Measurements from ENCODE around the gene GAN.
A peak's percentile ranks its signal among the peaks of the same experiment; 100 is the strongest.
"Not testable (repeated sequence)": the region's sequence is repeated elsewhere in the genome, so short reads cannot be mapped to it uniquely, and the experiment has no call there.

Gene GAN

DNA sequence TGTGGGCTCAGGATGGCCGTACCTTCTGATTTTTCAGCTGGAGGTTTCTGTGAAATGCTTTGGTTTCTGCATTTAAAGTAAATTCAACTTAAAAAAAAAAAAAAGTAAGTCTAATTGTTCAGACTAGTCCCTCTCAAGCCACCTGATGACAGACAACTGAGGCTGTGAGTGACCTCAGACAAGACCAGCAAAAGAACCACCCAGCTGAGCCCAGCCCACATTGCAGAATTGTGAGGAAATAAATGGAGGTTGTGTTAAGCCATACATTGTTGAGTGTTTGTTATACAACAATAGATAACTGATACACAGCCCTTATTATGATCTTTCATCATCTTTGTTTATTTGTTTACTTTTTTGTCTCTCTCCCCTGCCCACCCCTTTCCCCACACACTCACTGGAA lies 85.1 kb downstream of the GAN start:
- DNase-seq (ENCODE audit: low read depth in 2 of 2) = no peak

- no peak for DNase-seq (ENCODE audit: low read depth in 2 of 2)
Measured at GRCh38 chr16:81401035-81401950, 86.5 kb downstream of the GAN start.

DNA sequence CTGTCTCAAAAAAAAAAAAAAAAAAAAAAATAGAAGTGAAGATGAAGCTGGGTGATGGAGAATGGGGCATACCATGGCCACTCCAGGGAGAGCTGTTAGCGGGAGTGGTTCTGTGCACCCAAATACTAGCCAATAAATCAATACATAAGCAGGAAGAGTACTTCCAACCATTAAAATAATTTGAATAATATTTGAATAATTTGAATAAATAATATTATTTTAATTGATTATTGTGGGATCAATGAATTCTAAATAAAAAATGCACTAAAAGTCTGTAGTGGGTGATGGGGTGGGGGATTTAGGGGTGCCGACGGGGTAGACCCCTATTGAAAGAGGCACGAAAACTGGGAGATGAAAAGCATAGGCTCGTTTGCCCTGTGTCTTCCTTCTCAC lies 88.4 kb downstream of the GAN start:
- DNase-seq (ENCODE audit: low read depth in 2 of 2) = no peak

- DNase-seq (ENCODE audit: low read depth in 2 of 2) = peak; percentile 76 to 83
Measured at GRCh38 chr16:81403601-81404391, 89.0 kb downstream of the GAN start.

DNA sequence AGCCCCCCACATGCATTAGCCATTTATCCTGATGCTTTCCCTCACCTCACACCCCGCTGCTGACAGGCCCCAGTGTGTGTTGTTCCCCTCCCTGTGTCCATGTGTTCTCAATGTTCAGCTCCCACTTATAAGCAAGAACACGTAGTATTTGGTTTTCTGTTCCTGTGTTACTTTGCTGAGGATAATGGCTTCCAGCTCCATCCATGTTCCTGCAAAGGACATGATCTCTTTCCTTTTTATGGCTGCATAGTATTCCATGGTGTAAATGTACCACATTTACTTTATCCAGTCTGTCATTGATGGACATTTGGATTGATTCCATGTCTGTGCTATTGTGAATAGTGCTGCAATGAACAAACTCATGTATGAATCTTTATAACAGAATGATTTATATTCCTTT lies 90.2 kb downstream of the GAN start:
- not testable (repeated sequence) for DNase-seq (ENCODE audit: low read depth in 2 of 2)

DNA sequence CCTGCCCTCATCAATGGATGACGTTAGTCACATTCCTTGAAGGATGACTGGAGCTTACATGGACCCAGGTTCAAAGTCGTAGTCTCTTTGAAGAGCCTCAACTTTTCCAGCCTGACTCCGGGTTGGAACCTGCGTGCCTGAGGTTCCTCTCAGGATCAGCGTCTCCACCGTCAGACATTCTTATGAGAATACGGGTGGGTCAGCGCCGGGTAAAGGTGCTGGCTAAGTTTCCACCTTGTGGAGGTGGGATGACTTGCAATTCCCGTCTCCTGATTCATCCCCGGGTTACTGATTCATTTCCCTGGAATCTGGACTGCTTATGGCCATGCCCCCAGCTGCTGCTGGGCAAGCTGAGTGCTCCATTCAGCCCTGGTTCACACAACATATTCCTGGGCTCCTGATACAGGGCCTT lies 90.9 kb downstream of the GAN start:
- DNase-seq (ENCODE audit: low read depth in 2 of 2) = no peak

DNA sequence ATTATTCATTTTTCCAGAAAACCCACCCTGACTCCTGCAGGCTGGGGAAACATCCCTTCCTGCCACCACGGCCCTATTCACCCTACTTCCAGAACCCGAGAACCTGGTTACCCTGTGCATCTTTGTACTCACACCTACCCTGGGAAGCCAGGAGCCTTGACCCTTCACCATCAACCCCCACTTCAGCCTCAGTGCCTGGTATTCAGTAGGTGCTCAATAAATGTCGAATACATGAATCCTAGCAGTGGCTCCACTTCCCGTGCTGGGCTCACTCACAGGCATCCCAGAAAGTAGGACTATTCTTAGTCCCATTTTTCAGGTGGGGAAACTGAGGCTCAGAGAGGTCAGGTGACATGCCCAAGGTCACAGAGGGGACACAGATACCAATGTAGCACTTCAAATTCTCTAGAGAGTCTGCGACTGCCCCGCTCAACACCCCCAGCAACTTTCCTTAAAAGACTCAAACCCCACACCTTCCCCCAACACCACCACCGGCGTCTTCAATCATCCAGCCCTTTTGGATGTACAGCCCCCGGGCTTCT lies 93.7 kb downstream of the GAN start:
- DNase-seq (ENCODE audit: low read depth in 2 of 2) = no peak

GRCh38 chr16:81409016-81409556 lies 94.3 kb downstream of the GAN start:
- no peak for DNase-seq (ENCODE audit: low read depth in 2 of 2)

DNA sequence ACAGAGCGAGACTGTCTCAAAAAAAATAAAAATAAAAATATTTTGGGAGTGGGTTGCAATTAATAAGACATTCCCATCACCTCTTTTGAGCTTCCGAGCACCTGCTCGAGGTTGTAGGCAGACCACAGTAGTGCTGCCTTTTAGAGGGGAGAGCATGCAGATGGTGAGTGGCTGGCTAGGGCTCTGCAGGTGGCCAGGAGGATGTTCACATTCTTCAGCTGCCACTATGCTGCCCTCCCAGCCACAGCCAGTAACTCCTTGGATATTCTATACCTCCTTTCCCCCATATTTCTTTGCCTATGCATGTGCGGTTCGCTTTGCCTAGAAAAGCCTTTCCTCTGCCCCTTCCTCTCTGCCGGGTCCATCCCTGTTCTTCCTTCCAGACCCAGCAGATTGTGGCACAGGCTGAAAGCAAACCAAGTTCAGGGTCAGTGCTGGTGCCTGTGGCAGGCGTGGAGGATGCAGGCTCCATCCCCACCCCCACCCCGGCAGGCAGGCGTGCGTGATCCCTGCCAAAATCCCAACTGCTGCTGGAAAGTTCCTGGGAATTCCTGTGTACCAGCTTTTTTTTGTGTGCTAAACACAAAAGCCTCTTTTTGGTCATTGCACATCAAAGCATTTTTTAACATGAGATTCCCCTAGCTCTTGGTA lies 96.0 kb downstream of the GAN start:
- DNase-seq (ENCODE audit: low read depth in 2 of 2) = no peak

- no peak for DNase-seq (ENCODE audit: low read depth in 2 of 2)
Measured at GRCh38 chr16:81413245-81413990, 98.7 kb downstream of the GAN start.

GRCh38 chr16:81415751-81416150 lies 101.0 kb downstream of the GAN start:
- no peak for DNase-seq (ENCODE audit: low read depth in 2 of 2)

DNA sequence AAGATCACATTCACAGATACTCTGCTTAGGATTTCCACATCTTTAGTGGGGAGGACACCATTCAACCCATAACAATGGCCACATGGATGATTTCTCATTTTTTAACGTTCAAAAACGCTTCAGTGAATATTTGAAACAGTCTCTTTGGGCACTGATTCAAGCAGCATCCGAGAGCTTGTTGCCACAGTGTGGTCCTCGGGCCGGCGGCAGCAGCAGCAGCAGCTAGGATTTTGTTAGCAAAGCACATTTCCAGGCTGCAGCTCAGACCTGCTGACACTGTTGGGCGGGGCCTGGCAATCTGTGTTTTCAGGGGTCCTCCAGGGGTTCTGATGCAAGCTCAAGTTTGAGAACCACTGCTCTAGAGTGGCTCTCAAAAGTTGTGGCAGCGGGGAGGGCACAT lies 102.0 kb downstream of the GAN start:
- no peak for DNase-seq (ENCODE audit: low read depth in 2 of 2)

GRCh38 chr16:81417210-81417609 lies 102.4 kb downstream of the GAN start:
- DNase-seq (ENCODE audit: low read depth in 2 of 2) = no peak

DNA sequence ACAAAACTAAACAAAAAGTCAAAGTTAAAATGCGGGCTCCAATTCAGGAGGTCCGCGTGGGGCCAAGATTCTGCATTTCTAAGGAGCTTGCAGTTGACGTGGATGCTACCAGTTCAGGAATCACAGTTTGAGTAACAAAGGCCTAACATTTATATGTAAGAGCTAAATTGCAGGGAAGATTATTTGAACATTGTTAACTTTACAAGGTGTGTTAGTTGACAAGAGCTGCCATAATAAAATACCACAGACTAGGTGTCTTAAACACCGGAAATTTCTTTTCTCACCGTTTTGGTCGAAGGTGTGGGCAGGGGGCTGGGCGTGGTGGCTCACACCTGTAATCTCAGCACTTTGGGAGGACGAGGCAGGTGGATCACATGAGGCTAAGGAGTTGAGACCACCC lies 105.0 kb downstream of the GAN start:
- no peak for DNase-seq (ENCODE audit: low read depth in 2 of 2)

DNA sequence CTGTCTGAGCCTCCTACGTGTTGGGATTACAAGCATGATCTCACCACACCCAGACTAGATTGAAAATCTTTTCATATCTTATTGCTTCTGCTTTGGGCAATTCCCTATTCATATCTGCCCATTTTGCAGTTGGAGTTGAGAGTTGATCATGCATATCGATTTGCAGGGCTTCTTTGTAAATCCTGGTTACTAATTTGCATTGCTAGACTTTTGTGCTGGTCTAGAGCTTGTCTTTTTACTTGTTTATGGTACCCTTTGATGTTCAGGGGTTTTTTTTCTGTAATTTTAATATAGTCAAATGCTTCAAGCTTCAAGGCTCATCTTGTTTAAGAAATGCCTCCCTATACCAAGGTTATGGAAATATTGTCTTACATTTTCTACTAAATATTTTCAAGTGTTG lies 106.4 kb downstream of the GAN start:
- no peak for DNase-seq (ENCODE audit: low read depth in 2 of 2)

DNA sequence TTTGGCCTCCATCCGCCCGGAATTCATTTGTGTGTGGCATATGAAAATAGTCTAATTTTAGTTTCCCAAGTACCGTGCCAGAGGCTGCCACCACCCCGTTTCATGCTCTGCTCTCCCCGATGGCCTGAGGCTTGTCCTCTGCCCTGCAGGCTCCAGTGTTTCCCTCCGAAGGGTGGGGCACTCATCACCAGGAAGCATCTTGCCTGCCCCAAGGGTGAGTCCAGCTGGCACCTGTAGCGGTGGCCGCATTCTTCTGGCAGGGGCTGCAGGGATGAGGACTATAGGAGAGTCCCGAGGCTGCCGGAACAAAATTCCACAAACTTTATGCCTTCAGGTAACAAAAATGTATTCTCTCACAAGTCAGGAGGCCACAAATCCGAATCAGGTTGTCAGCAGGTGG lies 106.8 kb downstream of the GAN start:
- DNase-seq (ENCODE audit: low read depth in 2 of 2) = no peak

GRCh38 chr16:81422153-81422552 lies 107.4 kb downstream of the GAN start:
- not testable (repeated sequence) for DNase-seq (ENCODE audit: low read depth in 2 of 2)

GRCh38 chr16:81424771-81425170 lies 110.0 kb downstream of the GAN start:
- DNase-seq (ENCODE audit: low read depth in 2 of 2) = no peak

DNA sequence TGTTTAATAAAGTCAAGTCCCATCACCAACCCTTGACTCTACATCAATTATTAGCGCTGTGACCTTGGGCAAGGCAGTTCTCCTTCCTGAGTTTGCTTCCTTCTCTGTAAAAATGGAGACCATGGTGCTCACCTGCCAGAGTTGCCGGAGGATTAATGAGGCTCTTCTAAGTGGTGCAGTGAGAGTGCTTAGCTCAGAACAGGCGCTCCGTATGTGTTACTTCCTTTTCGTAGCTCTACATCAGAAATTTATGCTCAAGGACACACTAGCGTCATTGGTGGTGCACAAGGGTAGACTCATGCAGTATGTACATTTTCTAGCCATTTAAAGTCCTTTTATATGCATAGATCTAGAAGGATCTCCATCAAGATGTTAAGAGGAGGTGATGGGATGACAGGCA lies 112.5 kb downstream of the GAN start:
- DNase-seq (ENCODE audit: low read depth in 2 of 2) = no peak

GRCh38 chr16:81429045-81429521 lies 114.3 kb downstream of the GAN start:
- no peak for DNase-seq (ENCODE audit: low read depth in 2 of 2)

Data from stimulated activated CD8-positive, alpha-beta memory T cell treated with anti-CD3 and anti-CD28 coated beads, Interleukin-2, amount 100 ng/mL, for 48 hours (primary cell).